Natural killer cell (primary cell): Measurements from ENCODE around the gene C1orf198. TPM values are rescaled to one million over a fixed set of nuclear protein-coding genes. Genes with fewer than 3 reads are reported as not detected.
"Not testable (repeated sequence)": the region's sequence is repeated elsewhere in the genome, so short reads cannot be mapped to it uniquely, and the experiment has no call there.

Source experiments
- ATAC-seq, 3 donors: fragments of 150-1000 bp in 2 of 3; fragments of 200-7000 bp in 1 of 3; cut with Tn5 transposase; 1 replicate in 1 of 3; 2 replicates in 2 of 3; pipeline ENCODE4 v1.10.0; 2021; ENCODE audit warnings: mild to moderate bottlenecking in 2 of 3, moderate library complexity in 2 of 3
- DNase-seq, 2 donors: peaks; one replicate each; pipeline versions ENCODE4 v3.0.0 to v3.0.0-alpha.2; 2013 to 2021; ENCODE audit warnings: mixed read lengths in 1 of 2
- H3K27ac ChIP-seq: one replicate; pipeline ENCODE4 v1.5.1; 2013; ENCODE audit warnings: mild to moderate bottlenecking, low read length
- H3K27me3 ChIP-seq: one replicate; pipeline ENCODE4 v1.6.1; 2013; ENCODE audit warnings: low read length; ENCODE audit not compliant: control insufficient read depth, insufficient read depth
- H3K36me3 ChIP-seq: one replicate; pipeline ENCODE4 v1.6.1; 2013; ENCODE audit warnings: low read length; ENCODE audit not compliant: control insufficient read depth, insufficient read depth
- H3K4me1 ChIP-seq: one replicate; pipeline ENCODE4 v1.6.1; 2013; ENCODE audit warnings: low read length; ENCODE audit not compliant: control insufficient read depth, insufficient read depth
- H3K4me3 ChIP-seq: one replicate; pipeline ENCODE4 v1.5.1; 2013; ENCODE audit warnings: low read length
- H3K9me3 ChIP-seq: one replicate; pipeline ENCODE4 v1.6.1; 2013; ENCODE audit warnings: low read length; ENCODE audit not compliant: control insufficient read depth, insufficient read depth
- H3K27ac Mint-ChIP-seq, 2 donors: one replicate each; pipeline ENCODE4 v1.8.0; 2022; ENCODE audit warnings: mild to moderate bottlenecking in 2 of 2, mixed read lengths in 2 of 2, moderate library complexity in 1 of 2
- H3K27me3 Mint-ChIP-seq, 2 donors: one replicate each; pipeline ENCODE4 v1.8.0; 2022; ENCODE audit warnings: low read depth in 2 of 2, mixed read lengths in 2 of 2
- H3K36me3 Mint-ChIP-seq: one replicate; pipeline ENCODE4 v1.8.0; 2022; ENCODE audit warnings: mixed read lengths
- H3K4me1 Mint-ChIP-seq, 2 donors: one replicate each; pipeline ENCODE4 v1.8.0; 2022; ENCODE audit warnings: mixed read lengths in 2 of 2
- H3K4me3 Mint-ChIP-seq: one replicate; pipeline ENCODE4 v1.8.0; 2022; ENCODE audit warnings: mild to moderate bottlenecking, moderate library complexity, mixed read lengths
- H3K9me3 Mint-ChIP-seq, 2 donors: one replicate each; pipeline ENCODE4 v1.8.0; 2022; ENCODE audit warnings: mixed read lengths in 2 of 2
- CTCF ChIP-seq: fragments of 200-600 bp; IDR thresholded peaks from one replicate; pipeline ENCODE4 v1.8.0; 2022; ENCODE audit warnings: antibody characterized with exemption
- WGBS: methylation state at CpG from one replicate; pipeline ENCODE4 v1.1.7; 2013; ENCODE audit warnings: missing lambda C conversion rate; ENCODE audit not compliant: insufficient coverage; 5-methylcytosine and 5-hydroxymethylcytosine counted together
- intact Hi-C: fragments of 100-400 bp; cut with micrococcal nuclease; formaldehyde crosslinking; loops from one replicate; pipeline ENCODE4 v1.14.2; 2022
- total RNA-seq, 4 donors: library from RNA; stranded (reverse); fragments of 120-200 nt in 1 of 4; gene quantifications; one replicate each; pipeline versions ENCODE4 v1.2.3 to v1.2.4, GENCODE V29; 2013 to 2022

The C1orf198 gene
- total RNA-seq, 3 donors from 2014 or later (not counting 1 experiment from before 2014, with no cell fraction given), result 2.4 to 3.2 (median 3.1) TPM

- intact Hi-C loops, result no loop called here
- Histone ChIP-seq H3K9me3 (no peaks in the 10 kb centered on the region), H3K36me3 (no peaks in the 10 kb centered on the region), H3K27ac (no peak overlapping the region), H3K4me3 (no peak overlapping the region), H3K27me3 (no peaks in the 10 kb centered on the region), H3K4me1 (no peaks in the 10 kb centered on the region)
- 86% methylated on average over 14 of the region's 14 CpGs for WGBS
- no peaks in the 10 kb centered on the region for H3K36me3 Mint-ChIP-seq
- no peak for DNase-seq
- TF ChIP-seq CTCF, result no peak
- ATAC-seq, result no peak
- no peaks in the 10 kb centered on the region for H3K27me3 Mint-ChIP-seq
- no peak overlapping the region for H3K4me3 Mint-ChIP-seq
- H3K4me1 Mint-ChIP-seq, result no peaks in the 10 kb centered on the region
- no peaks in the 10 kb centered on the region for H3K9me3 Mint-ChIP-seq
- no peak overlapping the region for H3K27ac Mint-ChIP-seq
Observed at GRCh38 chr1:230849451-230850224, 18.7 kb downstream of the C1orf198 start.

GRCh38 chr1:230848235-230848634 lies 20.1 kb downstream of the C1orf198 start:
- ATAC-seq (no peak), DNase-seq (no peak)
- Mint-ChIP-seq H3K4me3 (no peak overlapping the region), H3K27me3 (no peaks in the 10 kb centered on the region), H3K4me1 (no peaks in the 10 kb centered on the region), H3K36me3 (no peaks in the 10 kb centered on the region), H3K27ac (no peak overlapping the region), H3K9me3 (no peaks in the 10 kb centered on the region)
- no peak for TF ChIP-seq CTCF
- no peaks in the 10 kb centered on the region for H3K4me1 ChIP-seq
- no peaks in the 10 kb centered on the region for H3K9me3 ChIP-seq
- intact Hi-C loops, result no loop called here
- WGBS, result 73% methylated on average over 1 of the region's 3 CpGs
- H3K36me3 ChIP-seq, result no peaks in the 10 kb centered on the region
- no peaks in the 10 kb centered on the region for H3K27me3 ChIP-seq
- H3K4me3 ChIP-seq, result no peak overlapping the region
- H3K27ac ChIP-seq, result no peak overlapping the region

- ATAC-seq, H3K27ac Mint-ChIP-seq, H3K4me3 Mint-ChIP-seq, H3K27me3 Mint-ChIP-seq, DNase-seq, H3K9me3 ChIP-seq, H3K27ac ChIP-seq, H3K36me3 ChIP-seq, intact Hi-C loops, H3K9me3 Mint-ChIP-seq, H3K4me1 Mint-ChIP-seq, H3K4me3 ChIP-seq, H3K4me1 ChIP-seq, H3K36me3 Mint-ChIP-seq, H3K27me3 ChIP-seq: not testable (repeated sequence)
- 92% methylated on average over 7 of the region's 7 CpGs for WGBS
Observed at GRCh38 chr1:230845184-230845583, 23.1 kb downstream of the C1orf198 start.

GRCh38 chr1:230844561-230844960 lies 23.8 kb downstream of the C1orf198 start:
- H3K4me3 Mint-ChIP-seq, result no peak overlapping the region
- no peak for DNase-seq
- H3K27me3 Mint-ChIP-seq, result no peaks in the 10 kb centered on the region
- Histone ChIP-seq H3K4me1 (no peaks in the 10 kb centered on the region), H3K27ac (no peak overlapping the region), H3K27me3 (no peaks in the 10 kb centered on the region), H3K4me3 (no peak overlapping the region), H3K9me3 (no peaks in the 10 kb centered on the region), H3K36me3 (no peaks in the 10 kb centered on the region)
- H3K4me1 Mint-ChIP-seq, result no peaks in the 10 kb centered on the region
- intact Hi-C loops, result no loop called here
- H3K9me3 Mint-ChIP-seq, result no peaks in the 10 kb centered on the region
- WGBS, result 95% methylated on average over 4 of the region's 4 CpGs
- TF ChIP-seq CTCF, result no peak
- H3K36me3 Mint-ChIP-seq, result no peaks in the 10 kb centered on the region
- no peak overlapping the region for H3K27ac Mint-ChIP-seq
- ATAC-seq, result no peak
